Epithelial cell of prostate (primary cell): ENCODE data around the gene MCIDAS.

Experiments used
- DNase-seq: peaks from one replicate; pipeline ENCODE4 v3.0.0-alpha.2; 2011; ENCODE audit warnings: low read depth, low spot score
- H3K27ac ChIP-seq: fragments of 450-650 bp; 2 replicates; pipeline ENCODE4 v1.5.1; 2017; ENCODE audit warnings: mild to moderate bottlenecking

The MCIDAS gene

GRCh38 chr5:55226934-55227663 is at the start of gene MCIDAS:
TSS of gene MCIDAS (minus strand) at chr5:55227315. CDS start at chr5:55227138, 177 bp downstream.
- no peak for DNase-seq
- H3K27ac ChIP-seq = no peak within 1 kb of the TSS

DNA sequence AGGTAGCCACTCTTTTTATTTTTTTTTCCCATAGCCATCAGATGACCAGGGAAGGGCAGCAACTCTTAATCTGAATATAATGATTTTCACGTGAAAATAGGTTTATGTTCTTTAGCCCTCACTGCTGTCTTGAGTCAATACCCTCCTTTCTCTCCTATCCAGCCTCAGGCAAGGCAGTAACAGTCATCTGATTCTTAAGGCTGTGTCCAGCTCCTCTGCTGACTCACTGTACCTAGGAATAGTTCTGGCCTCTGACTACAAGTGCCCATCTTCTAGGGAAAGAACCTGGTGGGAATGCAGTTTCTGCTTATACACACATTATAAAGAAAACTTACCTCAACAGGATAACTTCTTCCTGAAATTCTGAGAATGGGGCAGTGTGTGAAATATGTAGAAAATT is 49.7 kb upstream of the MCIDAS start:
- DNase-seq = peak; percentile 34
- no peak overlapping the region for H3K27ac ChIP-seq

DNA sequence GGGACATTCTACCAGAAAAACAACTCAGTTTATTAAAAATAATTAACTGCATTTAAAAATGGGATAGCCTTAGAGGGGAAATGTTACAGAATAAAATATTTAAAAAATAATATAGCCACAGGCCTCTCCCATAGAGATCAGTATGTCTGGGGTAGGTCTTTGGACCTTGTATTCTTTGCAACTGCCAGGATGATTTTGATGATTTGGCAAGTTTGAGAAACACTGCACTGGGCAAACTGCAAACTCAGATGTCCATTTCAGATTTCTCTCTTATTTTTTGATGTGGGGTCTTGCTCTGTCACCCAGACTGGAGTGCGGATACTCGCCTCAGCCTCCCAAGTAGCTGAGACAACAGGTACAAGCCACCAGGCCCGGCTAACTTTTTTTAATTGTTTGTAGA is 31.2 kb upstream of the MCIDAS start:
- H3K27ac ChIP-seq = no peak overlapping the region
- DNase-seq = no peak

- no peak for DNase-seq
- no peak overlapping the region for H3K27ac ChIP-seq
Observed at GRCh38 chr5:55254802-55255201, 27.7 kb upstream of the MCIDAS start.

- H3K27ac ChIP-seq = no peak overlapping the region
- DNase-seq = no peak
Observed at GRCh38 chr5:55250064-55250463, 22.9 kb upstream of the MCIDAS start.

DNA sequence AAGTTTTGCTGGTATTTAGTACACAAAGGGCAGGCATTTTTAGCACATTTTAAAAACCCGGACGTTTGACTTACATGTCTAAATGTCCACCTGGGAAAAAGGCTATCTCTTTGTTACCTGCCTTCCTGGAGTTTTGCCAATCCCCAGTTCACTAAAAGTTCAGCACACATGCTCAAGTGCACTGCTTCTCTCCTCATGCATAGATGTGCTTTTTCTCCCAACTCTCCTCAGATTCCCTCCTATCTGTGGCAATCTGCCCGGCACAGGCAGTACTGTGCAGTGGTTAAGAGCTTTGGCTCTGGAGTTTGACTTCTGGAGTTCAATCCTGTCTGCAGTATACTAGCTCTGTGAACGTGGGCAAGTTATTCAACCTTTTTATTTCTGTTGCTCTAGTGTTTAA is 14.6 kb upstream of the MCIDAS start:
- no peak overlapping the region for H3K27ac ChIP-seq
- no peak for DNase-seq

- no peak for DNase-seq
- H3K27ac ChIP-seq = no peak overlapping the region
Observed at GRCh38 chr5:55236800-55237199, 9.7 kb upstream of the MCIDAS start.

DNA sequence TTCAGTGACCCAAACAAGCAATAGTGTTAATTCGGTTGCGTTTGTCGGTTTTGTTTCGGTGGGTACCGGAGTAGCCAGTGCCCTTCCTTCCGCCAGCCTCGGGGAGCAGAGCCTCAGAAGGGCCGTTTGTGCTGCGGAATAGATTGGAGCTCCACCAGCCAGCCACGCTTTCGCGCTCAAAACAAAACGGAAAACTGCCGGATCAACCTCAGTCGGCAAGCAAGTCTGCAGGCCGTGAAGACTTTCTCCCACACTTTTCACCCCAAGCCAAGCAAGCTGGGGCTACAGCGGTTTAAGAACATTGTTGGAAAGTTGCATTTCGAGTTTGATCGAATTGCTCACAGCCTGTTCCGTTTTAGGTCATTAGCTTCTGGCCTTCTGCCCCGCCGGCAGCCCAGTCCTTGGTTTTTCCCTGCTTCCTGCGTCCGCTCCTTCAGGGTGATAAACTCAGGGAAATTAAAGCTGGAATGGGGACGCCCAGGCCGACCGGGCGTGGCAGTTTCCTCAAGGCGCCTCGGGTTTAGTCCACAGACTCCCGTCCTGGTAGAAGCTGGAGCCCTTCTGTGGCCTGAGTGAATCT is 7.1 kb upstream of the MCIDAS start:
- H3K27ac ChIP-seq = no peak overlapping the region

DNA sequence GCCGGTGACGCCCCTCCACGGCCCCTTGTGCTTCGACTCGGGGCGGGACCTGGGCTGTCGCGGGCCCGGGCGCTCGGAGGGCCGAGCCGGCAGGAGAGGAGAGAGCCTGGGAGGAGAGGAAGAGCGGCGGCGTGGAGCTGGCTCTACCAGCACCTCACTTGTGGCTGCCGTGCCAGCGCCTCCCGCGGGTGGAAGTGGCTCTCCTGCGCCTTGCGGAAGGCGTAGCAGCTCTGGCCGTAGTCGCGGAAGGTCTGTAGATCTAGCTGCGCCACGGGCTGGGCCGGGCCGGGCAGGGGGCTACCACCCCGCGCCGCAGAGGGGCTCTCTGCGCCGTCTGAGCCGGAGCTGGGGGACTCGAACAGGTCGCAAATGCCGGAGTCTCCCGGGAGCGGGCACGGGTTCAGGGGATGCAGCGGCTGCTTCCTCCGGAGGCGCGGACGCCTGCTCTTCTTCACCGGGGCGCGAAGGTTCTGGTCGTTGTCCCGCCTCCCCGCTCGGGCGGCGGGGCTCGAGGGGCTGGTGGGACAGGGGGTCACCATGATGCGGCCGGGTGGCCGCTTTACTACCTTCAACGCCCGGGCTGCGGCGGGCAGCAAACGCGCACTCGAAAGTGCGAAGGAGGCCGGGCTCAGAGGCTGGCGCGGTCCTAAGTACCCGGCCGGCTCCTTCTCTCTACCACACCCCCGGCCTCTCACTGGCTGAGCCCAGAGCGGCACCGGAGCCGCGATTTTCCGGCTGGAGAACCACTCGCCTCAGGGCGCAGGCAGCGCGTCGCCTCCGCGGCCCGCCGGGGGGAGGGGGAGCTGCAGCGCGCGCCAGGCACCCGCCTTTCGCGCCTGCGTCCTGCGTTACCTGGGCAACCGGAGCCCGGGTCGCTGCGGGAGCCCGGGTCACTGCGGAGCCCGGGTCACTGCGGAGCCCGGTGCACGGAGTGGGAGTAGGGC is 6.1 kb upstream of the MCIDAS start, which contains the start of gene CCNO:
CCNO (minus strand) TSS at position 624 of the 944 bp plus-strand sequence; CDS start at position 539, 85 bp downstream.
- H3K27ac ChIP-seq = peak within 1 kb of the TSS; percentile 35
- peak; percentile 43 for DNase-seq

More for the DNA sequence above, 7.1 kb upstream of the MCIDAS start:
- no peak for DNase-seq

GRCh38 chr5:55232271-55232984 is 5.3 kb upstream of the MCIDAS start:
- DNase-seq = no peak
- peak overlapping the region; percentile 35 for H3K27ac ChIP-seq

DNA sequence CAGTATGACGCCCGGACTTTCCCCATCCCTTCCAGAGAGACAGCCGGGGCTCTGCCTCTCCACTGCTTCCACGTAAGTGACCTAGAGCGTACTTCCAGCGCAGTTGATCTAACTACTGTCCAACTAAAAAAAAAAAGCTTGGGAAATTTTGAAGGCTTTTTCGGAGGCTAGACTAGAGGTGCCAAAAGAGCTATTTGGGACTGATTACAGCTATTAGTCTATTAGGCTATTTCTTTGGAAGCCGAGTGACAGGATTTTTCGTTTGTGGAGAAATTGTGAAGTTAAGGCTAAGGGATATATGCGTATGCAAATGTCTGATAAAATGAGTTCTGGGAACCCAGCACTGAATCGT is 4.8 kb upstream of the MCIDAS start:
- no peak for DNase-seq

DNA sequence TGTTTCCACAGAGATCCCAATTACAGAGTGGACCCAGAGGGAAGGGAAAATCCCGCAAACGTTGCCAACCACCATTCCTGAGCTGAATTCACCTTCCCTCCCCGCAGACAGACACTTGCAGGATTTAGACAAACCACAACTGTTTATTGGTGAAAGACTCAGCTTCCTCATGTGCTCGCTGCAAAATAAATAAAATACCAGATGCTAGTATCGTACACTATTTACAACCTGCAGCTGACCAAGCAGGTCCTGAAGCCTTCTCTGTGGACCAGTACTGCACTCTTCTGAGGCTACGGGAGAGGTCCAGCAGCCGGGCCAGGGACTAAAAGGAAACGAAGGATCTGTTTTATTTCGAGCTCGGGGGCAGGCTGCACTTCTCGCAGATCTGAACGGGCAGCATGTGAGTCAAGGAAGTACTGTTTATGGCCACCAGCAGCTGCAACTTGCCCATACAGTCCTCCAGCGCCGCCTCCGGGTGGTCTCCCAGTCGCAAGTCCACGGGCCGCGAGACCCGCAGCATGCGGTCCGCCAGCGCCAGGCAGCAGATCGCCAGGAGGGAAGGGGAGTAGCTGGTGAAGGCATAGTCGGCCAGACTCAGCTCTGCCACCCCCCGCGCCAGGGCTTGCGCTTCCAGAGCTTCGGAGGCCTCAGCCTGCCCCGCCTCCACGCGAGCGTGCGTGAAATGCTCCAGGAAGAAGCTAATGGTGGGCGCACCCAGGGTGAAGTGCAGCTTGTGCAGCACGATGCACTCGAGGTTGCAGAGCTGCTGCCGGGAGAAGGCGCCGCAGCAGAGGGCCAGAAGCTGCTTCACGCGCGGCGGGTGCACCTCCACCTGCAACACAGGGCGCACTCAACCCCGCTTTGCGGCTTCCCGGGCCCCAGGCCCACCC is 4.2 kb upstream of the MCIDAS start:
- no peak overlapping the region for H3K27ac ChIP-seq
- DNase-seq = no peak

More for the DNA sequence above, 4.8 kb upstream of the MCIDAS start:
- no peak overlapping the region for H3K27ac ChIP-seq

GRCh38 chr5:55230086-55230629 is 3.0 kb upstream of the MCIDAS start:
- no peak overlapping the region for H3K27ac ChIP-seq
- DNase-seq = no peak

GRCh38 chr5:55227664-55228430 is 732 bp upstream of the MCIDAS start:
- H3K27ac ChIP-seq = no peak overlapping the region
- no peak for DNase-seq

GRCh38 chr5:55226027-55226933 is 835 bp downstream of the MCIDAS start:
- H3K27ac ChIP-seq = no peak overlapping the region
- DNase-seq = no peak

GRCh38 chr5:55225346-55225745 is 1.8 kb downstream of the MCIDAS start:
- no peak overlapping the region for H3K27ac ChIP-seq
- DNase-seq = no peak

GRCh38 chr5:55223812-55224240 is 3.3 kb downstream of the MCIDAS start:
- no peak for DNase-seq
- no peak overlapping the region for H3K27ac ChIP-seq
